Measurements from ENCODE around the gene PTPRD.

DNA sequence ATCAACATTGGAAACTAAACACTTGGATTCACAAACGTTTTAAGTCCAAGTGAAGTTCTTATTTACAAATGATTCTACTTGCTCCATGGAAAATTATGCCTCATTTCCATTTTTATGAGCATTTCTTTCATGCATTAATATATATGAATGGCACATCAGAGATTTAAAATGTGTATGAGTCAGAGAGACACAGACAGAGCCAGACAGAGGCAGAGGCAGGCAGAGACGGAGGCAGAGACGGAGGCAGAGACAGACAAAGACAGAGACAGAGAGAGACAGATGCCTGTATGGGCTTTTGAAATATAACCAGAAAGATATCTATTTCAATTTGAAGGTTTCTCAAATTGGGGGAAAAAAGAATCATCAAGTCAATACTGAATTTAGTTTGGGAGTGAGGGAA, 649.0 kb downstream of the PTPRD start:
- TF ChIP-seq, protein P1, sequence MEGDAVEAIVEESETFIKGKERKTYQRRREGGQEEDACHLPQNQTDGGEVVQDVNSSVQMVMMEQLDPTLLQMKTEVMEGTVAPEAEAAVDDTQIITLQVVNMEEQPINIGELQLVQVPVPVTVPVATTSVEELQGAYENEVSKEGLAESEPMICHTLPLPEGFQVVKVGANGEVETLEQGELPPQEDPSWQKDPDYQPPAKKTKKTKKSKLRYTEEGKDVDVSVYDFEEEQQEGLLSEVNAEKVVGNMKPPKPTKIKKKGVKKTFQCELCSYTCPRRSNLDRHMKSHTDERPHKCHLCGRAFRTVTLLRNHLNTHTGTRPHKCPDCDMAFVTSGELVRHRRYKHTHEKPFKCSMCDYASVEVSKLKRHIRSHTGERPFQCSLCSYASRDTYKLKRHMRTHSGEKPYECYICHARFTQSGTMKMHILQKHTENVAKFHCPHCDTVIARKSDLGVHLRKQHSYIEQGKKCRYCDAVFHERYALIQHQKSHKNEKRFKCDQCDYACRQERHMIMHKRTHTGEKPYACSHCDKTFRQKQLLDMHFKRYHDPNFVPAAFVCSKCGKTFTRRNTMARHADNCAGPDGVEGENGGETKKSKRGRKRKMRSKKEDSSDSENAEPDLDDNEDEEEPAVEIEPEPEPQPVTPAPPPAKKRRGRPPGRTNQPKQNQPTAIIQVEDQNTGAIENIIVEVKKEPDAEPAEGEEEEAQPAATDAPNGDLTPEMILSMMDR (conservative IDR thresholded peaks at IDR 0.05 in 1 of 2, IDR thresholded peaks at IDR 0.05 in 1 of 2; ENCODE audit: extremely low read depth in 1 of 2, insufficient read depth in 1 of 2, low read depth in 1 of 2, low read length in 2 of 2): no peak
- TF ChIP-seq EZH2 (IDR thresholded peaks at IDR 0.05; ENCODE audit: borderline replicate concordance, low read length): no peak
